Mucosa of stomach (tissue), 1 donor: ENCODE measurements around the gene HSBP1.

Source experiments
- H3K27me3 ChIP-seq: one replicate; pipeline ENCODE4 v1.7.0; 2013; ENCODE audit warnings: mild to moderate bottlenecking, low read length; ENCODE audit not compliant: control insufficient read depth, insufficient read depth
- H3K36me3 ChIP-seq: one replicate; pipeline ENCODE4 v1.7.0; 2013; ENCODE audit warnings: low read length; ENCODE audit not compliant: control insufficient read depth, insufficient read depth
- H3K4me1 ChIP-seq: one replicate; pipeline ENCODE4 v1.7.0; 2013; ENCODE audit warnings: mild to moderate bottlenecking, low read length; ENCODE audit not compliant: control insufficient read depth, insufficient read depth
- H3K4me3 ChIP-seq: one replicate; pipeline ENCODE4 v1.7.0; 2013; ENCODE audit warnings: low read length
- H3K9ac ChIP-seq: one replicate; pipeline ENCODE4 v1.7.0; 2013; ENCODE audit warnings: mild to moderate bottlenecking, low read length, moderate library complexity
- H3K9me3 ChIP-seq: one replicate; pipeline ENCODE4 v1.7.0; 2013; ENCODE audit warnings: mild to moderate bottlenecking, low read length, moderate library complexity; ENCODE audit not compliant: control insufficient read depth
- donor health status: Pancreatic carcinoma.

Gene HSBP1

DNA sequence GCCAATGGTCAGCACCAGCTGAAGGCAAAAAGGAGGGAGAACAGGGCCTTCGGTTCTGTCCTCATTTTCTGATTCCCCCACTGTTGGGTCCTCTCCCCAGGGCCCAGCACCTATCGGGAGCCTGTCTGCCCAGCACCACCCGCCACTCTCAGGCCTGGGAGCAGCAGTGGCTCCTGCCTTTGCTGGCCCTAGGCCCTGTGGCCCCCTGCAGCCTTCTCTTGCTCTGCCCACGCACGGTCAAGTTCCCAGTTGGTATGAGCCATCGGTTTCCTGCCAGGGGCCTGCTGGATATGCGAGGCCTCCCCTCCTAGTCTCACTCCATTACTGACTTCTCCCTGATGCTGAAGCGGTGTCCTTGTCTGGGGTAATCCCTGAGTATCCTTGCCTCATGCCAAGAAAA, 37.5 kb downstream of the HSBP1 start:
- Histone ChIP-seq H3K4me1 (no peaks in the 10 kb centered on the region), H3K9ac (no peak overlapping the region), H3K36me3 (no peaks in the 10 kb centered on the region), H3K27me3 (no peaks in the 10 kb centered on the region), H3K9me3 (no peaks in the 10 kb centered on the region), H3K4me3 (no peak overlapping the region)

DNA sequence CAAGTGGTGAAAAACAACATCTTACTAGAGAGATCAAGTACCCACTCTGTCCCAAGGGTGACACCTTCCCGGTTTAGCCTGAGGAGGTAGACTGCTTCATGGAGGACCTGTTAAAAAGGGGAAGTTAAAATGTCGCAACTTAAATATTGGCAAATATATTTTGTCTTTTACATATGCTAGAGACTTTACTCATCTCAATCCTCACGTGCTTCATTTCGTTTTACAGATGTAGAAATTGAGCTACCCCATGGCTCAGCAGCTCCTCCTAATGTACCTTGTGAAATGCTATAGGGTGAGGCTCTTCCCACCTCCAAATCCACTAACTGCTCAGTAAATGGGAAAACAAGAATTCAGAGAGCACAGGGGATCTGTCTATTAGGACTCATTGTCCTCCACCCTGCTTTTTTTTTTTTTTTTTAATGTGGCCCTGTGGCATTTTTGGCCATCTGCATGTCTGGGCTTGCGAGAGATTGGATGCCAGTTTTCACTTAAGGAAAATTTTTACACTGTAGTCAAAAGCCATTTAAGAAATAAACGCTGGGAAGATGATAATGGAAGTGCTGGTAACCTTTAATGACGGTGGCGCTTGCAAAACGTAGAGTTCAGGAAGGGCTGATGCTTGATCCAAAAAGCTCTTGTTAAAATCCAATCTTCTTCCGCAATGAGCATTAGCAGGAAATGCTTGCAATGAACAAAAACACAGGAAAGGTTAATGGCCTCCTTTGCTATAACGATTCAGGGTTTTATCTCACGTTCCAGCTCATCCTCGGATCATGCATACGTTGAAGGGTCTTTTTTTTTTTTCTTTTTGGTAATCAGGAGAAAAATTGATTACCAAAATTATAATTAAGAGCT, 39.8 kb downstream of the HSBP1 start:
- no peak overlapping the region for H3K4me3 ChIP-seq
- H3K9ac ChIP-seq: no peak overlapping the region
- no peaks in the 10 kb centered on the region for H3K36me3 ChIP-seq
- no peaks in the 10 kb centered on the region for H3K9me3 ChIP-seq
- no peaks in the 10 kb centered on the region for H3K27me3 ChIP-seq
- no peaks in the 10 kb centered on the region for H3K4me1 ChIP-seq

DNA sequence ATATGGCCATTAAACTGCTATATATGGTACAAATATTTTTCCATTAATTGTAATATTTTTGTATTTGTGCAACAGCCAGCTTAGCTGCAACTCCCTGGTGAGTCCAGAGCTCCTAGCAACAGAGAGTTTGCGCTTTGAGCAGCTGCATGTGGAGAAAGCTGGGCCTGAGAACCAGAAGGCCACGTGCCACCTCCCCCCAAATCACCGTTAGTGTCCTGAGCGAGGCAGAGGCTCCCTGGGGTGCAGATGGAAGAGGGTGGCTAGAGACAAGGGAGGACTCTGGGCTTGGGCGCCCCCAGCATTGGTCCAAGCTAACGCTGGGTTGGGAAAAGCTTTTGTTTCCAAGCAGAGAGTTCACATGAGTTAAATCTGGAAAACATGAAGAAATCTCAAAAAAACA, 41.6 kb downstream of the HSBP1 start:
- no peaks in the 10 kb centered on the region for H3K9me3 ChIP-seq
- H3K27me3 ChIP-seq: peaks cover 4% of the 10 kb centered on the region
- no peaks in the 10 kb centered on the region for H3K36me3 ChIP-seq
- H3K4me3 ChIP-seq: no peak overlapping the region
- H3K9ac ChIP-seq: no peak overlapping the region
- no peaks in the 10 kb centered on the region for H3K4me1 ChIP-seq

DNA sequence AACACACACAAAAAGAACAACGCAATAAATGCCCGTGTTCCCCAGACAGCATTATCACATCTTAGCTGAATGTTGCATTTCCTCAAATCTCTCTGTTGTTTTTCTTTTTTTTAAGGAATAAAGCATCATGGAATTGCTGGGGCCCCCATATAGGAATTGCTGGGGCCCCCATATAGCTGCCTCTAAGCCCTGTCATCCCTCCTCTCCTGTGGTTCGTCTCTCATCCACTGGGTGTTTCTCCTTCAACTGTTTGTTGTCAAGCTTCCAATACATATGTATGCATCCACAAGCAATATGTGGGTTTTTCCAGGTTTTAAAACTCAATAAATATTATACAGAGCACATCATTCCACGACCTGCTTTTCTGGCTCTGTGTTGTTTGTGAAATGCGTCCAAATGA, 43.2 kb downstream of the HSBP1 start:
- Histone ChIP-seq H3K9ac (no peak overlapping the region), H3K9me3 (no peaks in the 10 kb centered on the region), H3K27me3 (peaks cover 7% of the 10 kb centered on the region), H3K4me1 (no peaks in the 10 kb centered on the region), H3K36me3 (no peaks in the 10 kb centered on the region), H3K4me3 (no peak overlapping the region)

DNA sequence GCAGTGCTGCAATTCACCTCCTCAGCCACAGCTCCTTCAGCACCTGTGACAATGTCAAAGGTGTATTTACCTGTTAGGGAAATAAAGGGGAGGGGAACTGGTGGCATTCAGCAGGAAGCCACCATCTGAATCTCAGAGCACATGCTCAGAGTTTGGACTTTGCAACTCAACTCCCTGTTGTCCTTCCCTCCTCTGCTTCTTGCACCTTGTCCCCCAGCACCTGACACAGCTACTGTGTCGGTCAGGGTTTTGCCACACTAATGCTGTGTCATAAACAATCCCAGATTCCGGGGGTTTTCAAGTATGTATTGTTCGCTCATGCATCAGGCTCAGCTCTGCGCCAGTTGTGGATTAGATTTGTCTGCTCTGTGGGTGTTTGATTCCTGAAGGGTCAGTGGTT, 43.7 kb downstream of the HSBP1 start:
- H3K9me3 ChIP-seq: no peaks in the 10 kb centered on the region
- no peaks in the 10 kb centered on the region for H3K36me3 ChIP-seq
- no peaks in the 10 kb centered on the region for H3K4me1 ChIP-seq
- peaks cover 7% of the 10 kb centered on the region for H3K27me3 ChIP-seq
- H3K4me3 ChIP-seq: no peak overlapping the region
- H3K9ac ChIP-seq: no peak overlapping the region

DNA sequence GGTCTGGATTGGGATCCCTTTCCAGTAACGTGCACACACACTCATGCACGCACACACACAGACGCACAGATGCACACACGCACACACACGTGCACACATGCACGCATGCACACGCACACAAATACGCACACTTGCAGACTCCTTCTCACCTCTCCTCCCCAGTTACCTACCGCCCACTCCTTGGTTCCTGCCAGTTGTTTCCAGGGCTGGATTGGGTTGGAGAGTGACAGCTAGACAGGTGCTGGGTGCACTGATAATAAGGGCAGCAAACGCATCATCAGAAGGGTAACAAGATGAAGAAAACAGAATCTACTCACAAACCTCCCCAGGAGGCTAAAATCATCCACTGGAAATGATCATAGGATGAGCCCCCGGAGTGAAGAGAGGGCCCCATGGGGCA, 45.0 kb downstream of the HSBP1 start:
- H3K4me3 ChIP-seq: no peak overlapping the region
- H3K36me3 ChIP-seq: no peaks in the 10 kb centered on the region
- H3K9ac ChIP-seq: no peak overlapping the region
- H3K4me1 ChIP-seq: no peaks in the 10 kb centered on the region
- no peaks in the 10 kb centered on the region for H3K9me3 ChIP-seq
- peaks cover 7% of the 10 kb centered on the region for H3K27me3 ChIP-seq

DNA sequence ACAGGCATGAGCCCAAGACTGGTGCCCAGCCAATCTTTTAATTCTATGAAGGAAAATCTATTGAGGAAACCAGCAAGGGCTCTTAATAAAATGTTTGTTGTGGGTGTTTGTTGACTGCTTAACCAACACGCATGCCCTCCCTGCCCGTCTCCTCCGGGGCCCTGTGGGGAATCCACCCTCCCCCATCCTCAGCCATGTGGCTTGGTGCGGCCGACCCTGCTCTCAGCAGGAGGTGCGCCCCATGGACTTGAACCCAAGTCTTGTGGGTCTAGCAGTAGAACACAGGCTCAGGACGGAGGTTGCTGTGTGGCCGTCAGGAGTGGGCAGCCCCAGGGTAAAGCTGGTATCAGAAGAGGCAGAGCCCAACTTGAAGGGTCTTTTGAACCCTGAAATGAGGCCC, 46.1 kb downstream of the HSBP1 start:
- Histone ChIP-seq H3K9ac (no peak overlapping the region), H3K36me3 (no peaks in the 10 kb centered on the region), H3K9me3 (no peaks in the 10 kb centered on the region), H3K4me1 (no peaks in the 10 kb centered on the region), H3K4me3 (no peak overlapping the region), H3K27me3 (peaks cover 7% of the 10 kb centered on the region)

DNA sequence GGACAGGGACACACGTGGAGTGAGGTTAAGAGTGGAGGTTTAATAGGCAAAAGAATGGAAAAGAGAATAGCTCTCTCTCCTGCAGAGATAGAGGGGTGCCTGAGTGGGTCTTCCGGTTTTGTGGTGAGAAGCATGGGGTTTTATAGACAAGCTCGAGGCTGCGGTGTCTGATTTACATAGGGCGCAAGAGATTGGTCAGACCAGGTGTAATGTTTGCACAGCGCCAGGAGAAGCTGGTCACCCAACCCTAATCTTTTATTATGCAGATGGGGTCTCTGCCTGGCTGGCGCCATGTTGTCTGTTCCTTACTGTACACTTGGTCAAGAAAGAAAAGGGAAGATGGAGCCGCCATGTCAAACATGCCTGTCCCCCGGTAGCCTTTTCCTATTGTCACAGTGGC, 46.6 kb downstream of the HSBP1 start:
- H3K9ac ChIP-seq: no peak overlapping the region
- no peak overlapping the region for H3K4me3 ChIP-seq
- peaks cover 7% of the 10 kb centered on the region for H3K27me3 ChIP-seq
- no peaks in the 10 kb centered on the region for H3K4me1 ChIP-seq
- no peaks in the 10 kb centered on the region for H3K9me3 ChIP-seq
- H3K36me3 ChIP-seq: no peaks in the 10 kb centered on the region

DNA sequence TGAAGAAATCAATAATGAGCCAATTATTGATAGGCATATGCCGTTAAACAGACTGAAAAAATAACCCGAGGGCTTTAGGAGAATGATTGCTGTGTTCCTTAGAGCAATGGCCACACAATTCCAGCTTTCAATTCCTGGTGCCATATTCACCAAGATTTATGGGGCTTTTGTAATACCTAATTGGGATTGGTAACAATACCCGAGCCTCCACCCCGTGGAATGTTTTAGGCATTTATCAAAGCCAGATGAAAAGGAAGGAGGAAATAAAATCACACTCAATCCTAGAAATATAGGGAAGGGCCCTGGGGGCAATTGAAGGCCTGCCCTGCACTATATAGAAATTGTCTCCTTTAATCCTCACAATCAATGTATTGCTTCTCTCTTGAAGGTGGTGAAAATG, 49.0 kb downstream of the HSBP1 start:
- Histone ChIP-seq H3K27me3 (peaks cover 7% of the 10 kb centered on the region), H3K4me3 (no peak overlapping the region), H3K4me1 (no peaks in the 10 kb centered on the region), H3K9ac (no peak overlapping the region), H3K36me3 (no peaks in the 10 kb centered on the region), H3K9me3 (no peaks in the 10 kb centered on the region)

DNA sequence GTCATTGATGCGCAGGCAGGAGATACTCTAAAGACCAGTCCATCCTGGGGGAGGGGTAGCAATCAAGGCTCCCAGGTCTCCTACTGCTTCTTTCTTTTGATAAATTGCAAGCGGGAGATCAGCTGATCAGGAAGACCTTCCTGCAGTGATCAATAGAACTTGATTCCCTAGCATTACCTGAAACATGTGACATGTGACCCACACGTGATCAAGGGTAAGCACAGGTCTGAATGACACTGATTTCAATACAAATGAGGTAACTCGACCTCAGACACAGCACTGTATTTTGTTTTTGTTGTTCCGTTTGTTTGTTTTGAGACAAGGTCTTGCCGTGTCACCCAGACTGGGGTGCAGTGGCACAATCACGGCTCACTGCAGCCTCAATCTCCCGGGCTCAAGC, 51.5 kb downstream of the HSBP1 start:
- no peak overlapping the region for H3K4me3 ChIP-seq
- no peaks in the 10 kb centered on the region for H3K4me1 ChIP-seq
- H3K36me3 ChIP-seq: no peaks in the 10 kb centered on the region
- H3K9me3 ChIP-seq: no peaks in the 10 kb centered on the region
- no peak overlapping the region for H3K9ac ChIP-seq
- peaks cover 3% of the 10 kb centered on the region for H3K27me3 ChIP-seq

DNA sequence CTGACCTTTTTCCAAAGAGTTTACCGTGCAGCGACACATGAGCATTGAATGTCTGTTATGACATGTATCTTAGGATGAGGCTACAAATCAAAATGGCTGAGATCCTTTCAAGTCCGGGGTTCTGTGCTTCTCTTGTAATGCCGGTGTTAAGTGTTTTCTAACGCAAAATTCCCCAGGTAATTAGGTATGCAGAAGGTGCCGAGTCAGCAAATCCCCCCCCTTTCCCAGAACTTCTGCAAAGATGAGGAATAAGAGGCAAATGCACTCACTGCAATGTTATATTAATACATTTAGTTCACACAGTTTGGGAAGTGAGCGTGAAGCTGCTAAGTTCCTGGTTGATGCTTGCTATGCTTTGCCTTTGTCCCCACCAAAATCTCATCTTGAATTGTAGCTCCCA, 54.9 kb downstream of the HSBP1 start:
- Histone ChIP-seq H3K4me3 (no peak overlapping the region), H3K27me3 (no peaks in the 10 kb centered on the region), H3K4me1 (no peaks in the 10 kb centered on the region), H3K36me3 (no peaks in the 10 kb centered on the region), H3K9me3 (no peaks in the 10 kb centered on the region), H3K9ac (no peak overlapping the region)

DNA sequence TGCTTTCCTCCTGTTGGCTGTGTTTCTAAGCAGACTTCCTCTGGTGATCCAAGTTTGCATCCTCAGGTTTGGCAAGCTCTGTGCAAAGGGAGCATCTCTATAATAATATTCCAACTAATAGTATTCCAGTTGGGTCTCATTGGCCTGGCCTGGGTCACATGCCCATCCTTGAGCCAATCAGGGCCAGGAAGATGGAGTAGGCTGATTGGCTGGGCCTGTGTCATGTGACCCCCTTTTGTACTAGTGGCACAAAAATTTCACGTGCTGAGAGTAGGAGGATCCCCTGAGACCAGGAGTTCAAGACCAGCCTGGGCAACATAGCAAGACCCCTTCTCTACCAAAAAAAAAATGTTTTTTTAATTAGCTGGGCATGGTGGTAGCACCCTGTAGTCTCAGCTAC, 55.9 kb downstream of the HSBP1 start:
- Histone ChIP-seq H3K9ac (no peak overlapping the region), H3K4me3 (no peak overlapping the region), H3K9me3 (no peaks in the 10 kb centered on the region), H3K27me3 (no peaks in the 10 kb centered on the region), H3K36me3 (no peaks in the 10 kb centered on the region), H3K4me1 (no peaks in the 10 kb centered on the region)
